ENCODE results near the gene EPHB1.
"Not testable (repeated sequence)": the region's sequence is repeated elsewhere in the genome, so short reads cannot be mapped to it uniquely, and the experiment has no call there.

EPHB1 gene

GRCh38 chr3:135030768-135031615, 235.9 kb downstream of the EPHB1 start:
- H3K27me3 ChIP-seq (ENCODE audit: low read depth); H3K4me1 ChIP-seq; H3K4me3 ChIP-seq; DNase-seq (ENCODE audit: low spot score in 2 of 2); H3K36me3 ChIP-seq (replicated peaks); in situ Hi-C loops (cut with MboI; ENCODE audit: low sequenced_read_pairs); H3K9me3 ChIP-seq: not testable (repeated sequence)

- H3K4me3 ChIP-seq, result no peak overlapping the region
- no peaks in the 10 kb centered on the region for H3K27me3 ChIP-seq (ENCODE audit: low read depth)
- H3K4me1 ChIP-seq, result no peaks in the 10 kb centered on the region
- in situ Hi-C loops (cut with MboI; ENCODE audit: low sequenced_read_pairs), result no loop called here
- H3K36me3 ChIP-seq (replicated peaks), result no peaks in the 10 kb centered on the region
- no peaks in the 10 kb centered on the region for H3K9me3 ChIP-seq
- DNase-seq (ENCODE audit: low spot score in 2 of 2), result no peak
These were observed 238.7 kb downstream of the EPHB1 start for GRCh38 chr3:135033737-135034136.

- Histone ChIP-seq H3K4me1 (no peaks in the 10 kb centered on the region), H3K4me3 (no peak overlapping the region), H3K36me3 (replicated peaks) (no peaks in the 10 kb centered on the region), H3K9me3 (no peaks in the 10 kb centered on the region), H3K27me3 (ENCODE audit: low read depth) (no peaks in the 10 kb centered on the region)
- DNase-seq (ENCODE audit: low spot score in 2 of 2), result no peak
- in situ Hi-C loops (cut with MboI; ENCODE audit: low sequenced_read_pairs), result no loop called here
These were observed 239.3 kb downstream of the EPHB1 start for GRCh38 chr3:135034291-135034768.

GRCh38 chr3:135034891-135035440, 239.9 kb downstream of the EPHB1 start:
- Histone ChIP-seq H3K27me3 (ENCODE audit: low read depth) (no peaks in the 10 kb centered on the region), H3K4me1 (no peaks in the 10 kb centered on the region), H3K9me3 (no peaks in the 10 kb centered on the region), H3K36me3 (replicated peaks) (no peaks in the 10 kb centered on the region), H3K4me3 (no peak overlapping the region)
- DNase-seq (ENCODE audit: low spot score in 2 of 2), result no peak
- in situ Hi-C loops (cut with MboI; ENCODE audit: low sequenced_read_pairs), result no loop called here

GRCh38 chr3:135038186-135038585, 243.1 kb downstream of the EPHB1 start:
- in situ Hi-C loops (cut with MboI; ENCODE audit: low sequenced_read_pairs), result no loop called here
- Histone ChIP-seq H3K4me3 (no peak overlapping the region), H3K27me3 (ENCODE audit: low read depth) (no peaks in the 10 kb centered on the region), H3K9me3 (no peaks in the 10 kb centered on the region), H3K36me3 (replicated peaks) (no peaks in the 10 kb centered on the region), H3K4me1 (no peaks in the 10 kb centered on the region)
- DNase-seq (ENCODE audit: low spot score in 2 of 2), result no peak

- H3K9me3 ChIP-seq; H3K27me3 ChIP-seq (ENCODE audit: low read depth); DNase-seq (ENCODE audit: low spot score in 2 of 2); H3K4me1 ChIP-seq; H3K4me3 ChIP-seq; H3K36me3 ChIP-seq (replicated peaks); in situ Hi-C loops (cut with MboI; ENCODE audit: low sequenced_read_pairs): not testable (repeated sequence)
These were observed 244.5 kb downstream of the EPHB1 start for GRCh38 chr3:135039536-135039935.

- Histone ChIP-seq H3K27me3 (ENCODE audit: low read depth) (no peaks in the 10 kb centered on the region), H3K4me3 (no peak overlapping the region), H3K9me3 (no peaks in the 10 kb centered on the region), H3K36me3 (replicated peaks) (no peaks in the 10 kb centered on the region), H3K4me1 (no peaks in the 10 kb centered on the region)
- DNase-seq (ENCODE audit: low spot score in 2 of 2), result no peak
- in situ Hi-C loops (cut with MboI; ENCODE audit: low sequenced_read_pairs), result no loop called here
These were observed 245.5 kb downstream of the EPHB1 start for GRCh38 chr3:135040321-135041240.

GRCh38 chr3:135041601-135042000, 246.5 kb downstream of the EPHB1 start:
- in situ Hi-C loops (cut with MboI; ENCODE audit: low sequenced_read_pairs), result no loop called here

GRCh38 chr3:135047061-135047460, 252.0 kb downstream of the EPHB1 start:
- H3K27me3 ChIP-seq (ENCODE audit: low read depth), result no peaks in the 10 kb centered on the region
- H3K36me3 ChIP-seq (replicated peaks), result no peaks in the 10 kb centered on the region
- H3K4me3 ChIP-seq, result no peak overlapping the region
- no peaks in the 10 kb centered on the region for H3K9me3 ChIP-seq
- in situ Hi-C loops (cut with MboI; ENCODE audit: low sequenced_read_pairs), result no loop called here
- no peak for DNase-seq (ENCODE audit: low spot score in 2 of 2)
- H3K4me1 ChIP-seq, result no peaks in the 10 kb centered on the region

More at GRCh38 chr3:135041601-135042000, 246.5 kb downstream of the EPHB1 start:
- DNase-seq (ENCODE audit: low spot score in 2 of 2), result no peak
- H3K9me3 ChIP-seq, result no peaks in the 10 kb centered on the region
- H3K4me3 ChIP-seq, result no peak overlapping the region
- no peaks in the 10 kb centered on the region for H3K4me1 ChIP-seq
- no peaks in the 10 kb centered on the region for H3K36me3 ChIP-seq (replicated peaks)
- H3K27me3 ChIP-seq (ENCODE audit: low read depth), result no peaks in the 10 kb centered on the region

- no peaks in the 10 kb centered on the region for H3K27me3 ChIP-seq (ENCODE audit: low read depth)
- no peaks in the 10 kb centered on the region for H3K36me3 ChIP-seq (replicated peaks)
- no peak for DNase-seq (ENCODE audit: low spot score in 2 of 2)
- no peaks in the 10 kb centered on the region for H3K9me3 ChIP-seq
- in situ Hi-C loops (cut with MboI; ENCODE audit: low sequenced_read_pairs), result no loop called here
- no peaks in the 10 kb centered on the region for H3K4me1 ChIP-seq
- H3K4me3 ChIP-seq, result no peak overlapping the region
These were observed 255.5 kb downstream of the EPHB1 start for GRCh38 chr3:135050536-135050935.

- Histone ChIP-seq H3K36me3 (replicated peaks) (no peaks in the 10 kb centered on the region), H3K4me3 (no peak overlapping the region), H3K4me1 (no peaks in the 10 kb centered on the region), H3K9me3 (no peaks in the 10 kb centered on the region), H3K27me3 (ENCODE audit: low read depth) (no peaks in the 10 kb centered on the region)
- DNase-seq (ENCODE audit: low spot score in 2 of 2), result no peak
- in situ Hi-C loops (cut with MboI; ENCODE audit: low sequenced_read_pairs), result no loop called here
These were observed 256.4 kb downstream of the EPHB1 start for GRCh38 chr3:135051409-135051973.

- in situ Hi-C loops (cut with MboI; ENCODE audit: low sequenced_read_pairs), result no loop called here
- Histone ChIP-seq H3K36me3 (replicated peaks) (no peaks in the 10 kb centered on the region), H3K27me3 (ENCODE audit: low read depth) (no peaks in the 10 kb centered on the region), H3K4me1 (no peaks in the 10 kb centered on the region), H3K9me3 (no peaks in the 10 kb centered on the region), H3K4me3 (no peak overlapping the region)
- DNase-seq (ENCODE audit: low spot score in 2 of 2), result no peak
These were observed 260.4 kb downstream of the EPHB1 start for GRCh38 chr3:135055449-135055848.

GRCh38 chr3:135056084-135056730, 261.1 kb downstream of the EPHB1 start:
- in situ Hi-C loops (cut with MboI; ENCODE audit: low sequenced_read_pairs), result no loop called here

More at GRCh38 chr3:135056084-135056730, 261.1 kb downstream of the EPHB1 start:
- Histone ChIP-seq H3K9me3 (no peaks in the 10 kb centered on the region), H3K36me3 (replicated peaks) (no peaks in the 10 kb centered on the region), H3K4me1 (no peaks in the 10 kb centered on the region), H3K4me3 (no peak overlapping the region), H3K27me3 (ENCODE audit: low read depth) (no peaks in the 10 kb centered on the region)
- DNase-seq (ENCODE audit: low spot score in 2 of 2), result no peak
